DLD1 (cell line): ENCODE measurements around the gene FAM50A.

Source experiments
- in situ Hi-C: cut with HindIII; loops from 2 replicates; pipeline ENCODE4 v1.10.0; 2017; ENCODE audit warnings: low sequenced_read_pairs

The FAM50A gene

DNA sequence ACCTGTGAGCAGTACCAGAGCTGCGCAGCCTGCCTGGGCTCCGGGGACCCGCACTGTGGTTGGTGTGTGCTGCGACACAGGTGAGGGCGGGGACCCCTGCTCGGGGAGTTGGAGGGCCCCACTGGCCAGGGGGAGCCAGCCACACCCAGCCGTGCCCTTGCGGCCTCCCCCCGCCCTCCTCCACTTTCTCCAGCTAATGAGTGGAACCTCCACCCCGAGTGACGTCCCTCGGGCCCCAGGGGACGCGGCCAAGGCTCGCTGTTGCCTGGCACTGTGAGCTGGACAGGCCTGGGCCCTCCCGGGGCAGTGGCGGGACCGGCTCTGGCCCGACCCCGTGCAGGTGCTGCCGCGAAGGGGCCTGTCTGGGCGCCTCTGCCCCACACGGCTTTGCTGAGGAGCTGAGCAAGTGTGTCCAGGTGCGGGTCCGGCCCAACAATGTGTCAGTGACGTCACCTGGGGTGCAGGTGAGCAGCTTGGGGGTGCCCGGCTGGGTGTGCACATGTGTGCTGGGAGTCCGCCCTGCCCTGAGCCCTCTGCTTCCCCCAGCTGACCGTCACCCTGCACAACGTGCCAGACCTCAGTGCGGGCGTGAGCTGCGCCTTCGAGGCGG, 19.8 kb downstream of the FAM50A start:
- in situ Hi-C loops = no loop called here

GRCh38 chrX:154464806-154465365, 20.9 kb downstream of the FAM50A start:
- in situ Hi-C loops = no loop called here

DNA sequence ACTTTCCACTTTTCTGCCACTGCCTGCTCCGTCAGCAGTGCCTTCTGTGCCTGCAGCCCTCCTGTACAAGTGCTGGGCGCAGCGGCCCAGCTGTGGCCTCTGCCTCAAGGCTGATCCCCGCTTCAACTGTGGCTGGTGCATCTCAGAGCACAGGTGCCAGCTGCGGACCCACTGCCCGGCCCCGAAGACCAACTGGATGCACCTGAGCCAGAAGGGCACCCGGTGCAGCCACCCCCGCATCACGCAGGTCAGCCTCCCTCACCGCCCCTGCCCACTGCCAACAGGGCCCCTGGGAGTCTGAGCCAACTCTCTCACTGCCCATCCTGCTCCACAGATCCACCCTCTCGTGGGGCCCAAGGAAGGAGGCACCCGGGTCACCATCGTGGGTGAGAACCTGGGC, 21.7 kb downstream of the FAM50A start:
- in situ Hi-C loops = no loop called here

- in situ Hi-C loops = no loop called here
Measured at GRCh38 chrX:154466036-154466435, 22.1 kb downstream of the FAM50A start.

DNA sequence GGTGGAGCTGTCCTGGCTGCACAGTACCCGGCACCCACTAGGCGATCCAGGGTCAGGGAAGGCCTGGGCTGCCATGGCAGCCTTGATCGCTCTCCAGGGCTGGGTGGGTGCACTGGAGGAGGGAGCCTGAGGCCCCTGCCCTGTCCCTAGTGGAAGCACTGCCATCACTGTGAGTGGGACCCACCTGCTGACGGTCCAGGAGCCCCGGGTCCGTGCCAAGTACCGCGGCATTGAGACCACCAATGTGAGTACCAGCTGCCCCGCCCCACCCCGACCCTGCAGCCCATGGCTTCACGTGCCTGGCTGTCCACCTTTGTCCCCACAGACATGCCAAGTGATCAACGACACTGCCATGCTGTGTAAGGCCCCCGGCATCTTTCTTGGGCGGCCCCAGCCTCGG, 23.0 kb downstream of the FAM50A start:
- in situ Hi-C loops = no loop called here

- in situ Hi-C loops = no loop called here
Measured at GRCh38 chrX:154467556-154467955, 23.6 kb downstream of the FAM50A start.

- in situ Hi-C loops = no loop called here
Measured at GRCh38 chrX:154468217-154468616, 24.3 kb downstream of the FAM50A start.

DNA sequence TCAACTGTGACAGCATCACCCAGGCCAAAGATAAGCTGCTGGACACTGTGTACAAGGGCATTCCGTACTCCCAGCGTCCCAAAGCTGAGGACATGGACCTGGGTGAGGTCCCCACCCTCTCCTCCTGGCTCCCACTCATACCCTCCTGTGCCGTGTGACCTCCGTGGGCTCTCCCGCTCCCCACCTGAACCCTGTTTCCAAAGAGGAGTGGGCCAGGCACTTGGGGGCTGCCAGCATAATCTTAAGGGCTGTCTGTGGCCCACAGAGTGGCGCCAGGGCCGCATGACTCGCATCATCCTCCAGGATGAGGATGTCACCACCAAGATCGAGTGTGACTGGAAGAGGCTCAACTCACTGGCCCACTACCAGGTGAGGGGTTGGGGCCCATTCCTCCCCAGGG, 25.2 kb downstream of the FAM50A start:
- in situ Hi-C loops = no loop called here

DNA sequence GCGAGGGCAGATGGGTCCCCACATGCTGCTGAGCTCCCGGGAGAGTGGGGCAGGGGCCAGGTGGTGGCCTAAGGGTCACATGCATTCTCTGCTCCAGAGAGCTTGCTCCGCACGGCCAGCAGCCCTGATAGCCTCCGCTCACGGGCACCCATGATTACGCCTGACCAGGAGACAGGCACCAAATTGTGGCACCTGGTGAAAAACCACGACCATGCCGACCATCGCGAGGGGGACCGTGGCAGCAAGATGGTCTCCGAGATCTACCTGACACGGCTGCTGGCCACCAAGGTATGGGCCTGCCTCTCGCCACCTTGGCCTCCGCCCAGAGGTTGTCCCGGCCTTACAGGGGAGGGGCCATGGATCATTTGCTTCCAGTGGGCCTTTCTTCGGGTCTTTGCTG, 25.9 kb downstream of the FAM50A start:
- in situ Hi-C loops = no loop called here

DNA sequence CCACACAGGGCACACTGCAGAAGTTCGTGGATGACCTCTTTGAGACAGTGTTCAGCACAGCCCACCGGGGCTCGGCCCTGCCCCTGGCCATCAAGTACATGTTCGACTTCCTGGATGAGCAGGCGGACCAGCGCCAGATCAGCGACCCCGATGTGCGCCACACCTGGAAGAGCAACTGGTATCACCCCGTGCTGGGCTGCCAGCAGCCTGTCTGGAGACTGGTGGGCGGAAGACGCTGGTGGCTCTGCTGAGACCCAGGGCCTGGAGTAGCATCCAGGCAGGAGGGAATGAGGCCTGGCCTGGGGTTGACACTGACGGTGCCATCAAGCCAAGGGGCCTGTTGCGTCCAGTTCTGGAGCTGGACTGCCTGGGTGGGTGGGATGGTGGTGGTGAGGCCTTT, 26.5 kb downstream of the FAM50A start:
- in situ Hi-C loops = no loop called here

GRCh38 chrX:154470914-154471568, 27.1 kb downstream of the FAM50A start:
- in situ Hi-C loops = no loop called here

DNA sequence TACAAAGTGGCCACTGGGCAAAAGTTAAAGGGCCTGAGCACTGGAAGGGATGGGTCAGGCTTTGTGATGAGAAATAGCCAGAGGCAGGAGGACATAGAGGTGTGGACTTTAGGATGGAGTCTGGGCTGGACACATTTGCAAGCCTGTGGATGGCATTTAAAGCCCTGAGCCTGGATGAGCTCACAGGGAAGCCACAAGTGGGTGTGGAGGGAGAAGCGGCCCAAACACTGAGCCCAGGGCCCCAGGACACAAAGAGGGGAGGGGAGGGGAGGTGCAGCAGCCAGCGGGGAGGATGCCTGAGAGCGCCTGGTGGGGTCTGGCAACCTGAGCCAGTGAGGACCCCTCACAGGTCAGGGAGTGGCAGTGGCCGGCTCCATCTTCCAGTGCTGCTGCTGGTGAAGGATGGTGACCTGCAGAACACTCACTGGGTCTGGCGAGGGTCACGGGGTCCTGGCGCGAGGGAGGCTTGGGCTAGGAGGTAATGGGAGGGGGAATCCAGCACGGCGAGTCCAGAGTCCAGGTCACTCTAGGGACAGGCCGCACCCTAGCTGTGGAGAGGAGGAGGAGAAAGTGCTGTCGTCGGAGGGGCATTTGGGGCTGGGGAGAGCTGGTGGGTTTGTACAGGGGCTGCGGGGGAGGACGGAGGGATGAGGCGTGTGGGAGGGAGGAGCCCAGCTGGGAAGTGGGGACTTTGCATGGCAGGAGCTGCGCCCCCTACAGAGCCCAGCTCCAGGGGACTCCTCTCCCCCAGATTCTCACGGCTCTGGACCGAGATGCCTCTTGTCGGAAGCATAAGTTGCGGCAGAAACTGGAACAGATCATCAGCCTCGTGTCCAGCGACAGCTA, 28.1 kb downstream of the FAM50A start:
- in situ Hi-C loops = no loop called here

- in situ Hi-C loops = no loop called here
Measured at GRCh38 chrX:154472685-154473632, 29.0 kb downstream of the FAM50A start.

DNA sequence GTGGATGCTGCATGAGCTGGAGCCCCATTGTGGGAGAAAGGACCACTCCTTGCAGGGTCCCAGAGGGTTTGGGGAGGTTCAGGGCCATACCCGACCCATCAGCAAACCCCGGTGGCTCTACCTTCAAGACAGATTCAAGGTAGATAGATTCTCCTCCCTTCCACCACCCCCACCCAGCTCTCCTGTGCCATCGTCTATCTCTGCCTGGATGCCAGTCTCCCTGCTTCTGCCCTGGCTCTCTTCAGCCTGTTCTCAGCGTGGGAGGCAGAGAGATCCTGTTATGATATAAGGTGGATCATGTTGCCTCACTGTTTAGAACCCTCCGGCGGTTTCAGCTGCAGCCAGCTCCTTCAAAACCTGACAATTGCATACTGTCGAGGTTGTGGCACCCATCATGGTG, 29.7 kb downstream of the FAM50A start:
- in situ Hi-C loops = no loop called here

- in situ Hi-C loops = no loop called here
Measured at GRCh38 chrX:154476821-154477220, 32.9 kb downstream of the FAM50A start.

- in situ Hi-C loops = no loop called here
Measured at GRCh38 chrX:154477891-154478477, 34.0 kb downstream of the FAM50A start.

DNA sequence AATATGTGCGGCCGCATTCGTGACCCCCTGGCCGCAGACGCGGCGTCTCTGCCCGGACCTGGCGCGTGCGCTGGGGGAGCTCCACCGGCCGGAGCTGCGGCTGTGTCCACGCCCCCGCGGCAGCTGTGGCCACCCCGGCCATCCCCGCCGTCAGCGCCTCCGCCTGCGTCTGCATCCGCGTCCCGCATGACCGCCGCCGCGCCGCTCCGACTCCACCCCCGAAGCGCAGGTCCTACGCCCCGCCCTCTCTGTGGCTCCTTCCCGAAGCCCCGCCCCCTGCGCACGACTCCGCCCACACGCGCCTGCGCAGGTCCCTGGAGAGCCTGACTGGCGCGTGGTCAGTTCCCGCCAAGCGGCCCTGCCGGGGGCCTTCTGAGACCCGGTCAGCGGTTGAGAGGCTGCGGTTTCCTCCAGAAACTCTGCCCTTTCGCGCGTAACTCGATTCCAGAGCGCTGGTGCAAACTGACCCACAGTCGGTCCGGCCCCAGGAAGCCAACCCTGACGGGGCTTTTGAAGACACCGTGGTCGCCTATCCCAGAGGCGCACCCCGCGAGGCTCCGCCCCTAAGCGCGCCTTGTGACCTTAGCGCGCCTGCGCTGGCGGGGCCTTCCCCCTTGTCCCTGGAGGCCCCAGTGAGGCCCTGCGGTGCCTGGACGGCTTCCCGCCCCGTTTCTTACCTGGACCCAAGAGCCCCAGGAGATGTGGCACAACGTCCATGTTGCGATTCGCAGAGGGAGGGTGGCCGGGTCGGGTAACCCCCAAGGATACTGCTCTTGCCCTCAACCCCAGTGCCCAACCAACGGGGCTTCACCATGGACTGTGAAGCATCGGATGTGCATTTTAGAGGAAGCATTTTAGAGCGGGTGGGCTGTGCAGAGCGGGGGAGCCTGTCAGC, 35.0 kb downstream of the FAM50A start, which contains the start of gene LAGE3:
TSS of gene LAGE3 (minus strand) at position 554 of the 895 bp plus-strand sequence. CDS start at position 188, 366 bp downstream.
- in situ Hi-C loops = no loop called here

DNA sequence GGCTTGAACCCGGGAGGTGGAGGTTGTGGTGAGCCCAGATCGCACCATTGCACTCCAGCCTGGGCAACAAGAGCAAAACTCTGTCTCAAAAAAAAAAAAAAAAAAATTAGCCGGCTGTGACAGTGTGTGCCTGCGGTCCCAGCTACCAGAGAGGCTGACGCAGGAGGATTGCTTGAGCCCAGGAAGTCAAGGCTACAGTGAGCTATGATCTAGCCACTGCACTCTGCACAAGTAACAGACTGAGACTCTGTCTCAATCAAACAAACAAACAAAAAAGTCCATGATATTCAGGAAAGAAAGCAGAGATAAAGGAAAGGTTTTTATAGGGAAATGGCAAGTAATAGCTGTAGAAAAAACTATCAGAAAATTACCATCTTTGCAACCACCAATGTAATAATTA, 37.3 kb downstream of the FAM50A start:
- in situ Hi-C loops = no loop called here
